HepG2 (cell line): ENCODE results near the gene TMC2. TPM values are rescaled to one million over a fixed set of nuclear protein-coding genes. Genes with fewer than 3 reads are reported as not detected.

ENCODE experiments used
- ATAC-seq: fragments of 200-7000 bp; cut with Tn5 transposase; 3 replicates; pipeline ENCODE4 v1.9.1; 2020; ENCODE audit warnings: mild to moderate bottlenecking, moderate library complexity
- BruUV-seq: library from RNA; stranded (reverse); fragments of 400-500 nt; replicated peaks from 2 replicates; lab custom pipeline; 2021; lab: Mats Ljungman, UMichigan
- CTCF ChIA-PET: fragments of 300-600 bp; formaldehyde crosslinking; extraction: SDS; loops from one replicate; lab custom pipeline; 2021; ENCODE audit warnings: low total read pairs, inconsistent platforms, low intra/inter-chr PET ratio; lab: Yijun Ruan, JAX
- POLR2A ChIA-PET: fragments of 350-600 bp; sonication (Branson Sonifier 250); formaldehyde crosslinking; loops from one replicate; lab custom pipeline; 2020; ENCODE audit warnings: antibody characterized with exemption, inconsistent platforms; lab: Yijun Ruan, JAX
- DNase-seq: peaks from one replicate; pipeline ENCODE4 v3.0.0-alpha.2; 2015; ENCODE audit warnings: low spot score
- FAIRE-seq: peaks from 3 replicates; lab custom pipeline; 2011; peaks lifted over from hg19 to GRCh38; lab: Jason Lieb, UNC
- H2AFZ ChIP-seq: one replicate; pipeline ENCODE4 v1.6.1; 2011; ENCODE audit warnings: low read length, inconsistent platforms
- H3K27ac ChIP-seq: fragments of 300-600 bp; 3 replicates; pipeline ENCODE4 v1.8.0; 2011; ENCODE audit warnings: mixed run types, mild to moderate bottlenecking, mixed read lengths, low read length, inconsistent platforms; ENCODE audit not compliant: insufficient read depth; ENCODE audit errors: extremely low read length
- H3K27me3 ChIP-seq, 2 experiments: fragments of 200-600 bp in 1 of 2; 2 replicates in 1 of 2; 3 replicates in 1 of 2; pipeline versions ENCODE4 v1.6.0 to v1.8.0; 2011; ENCODE audit warnings: low read length in 2 of 2, mild to moderate bottlenecking in 2 of 2, moderate library complexity in 2 of 2, inconsistent platforms in 1 of 2; ENCODE audit not compliant: insufficient read depth in 2 of 2, control insufficient read depth in 1 of 2
- H3K36me3 ChIP-seq, 2 experiments: fragments of 200-600 bp in 1 of 2; replicated peaks in 1 of 2; 2 replicates in 1 of 2; 3 replicates in 1 of 2; pipeline versions ENCODE4 v1.5.1 to v1.8.0; 2011; ENCODE audit warnings: low read length in 2 of 2, inconsistent platforms in 1 of 2; ENCODE audit not compliant: insufficient read depth in 2 of 2, control insufficient read depth in 1 of 2
- H3K4me1 ChIP-seq: 2 replicates; pipeline ENCODE4 v1.5.1; 2012; ENCODE audit warnings: low read length, inconsistent platforms; ENCODE audit not compliant: insufficient read depth
- H3K4me2 ChIP-seq: 2 replicates; pipeline ENCODE4 v1.6.0; 2011; ENCODE audit warnings: low read depth, low read length, inconsistent platforms
- H3K4me3 ChIP-seq, 3 experiments: fragments of 200-600 bp in 1 of 3; sonication (generic), shearing (Covaris generic) in 1 of 3; replicated peaks in 1 of 3; 2 replicates each; pipeline ENCODE4 v1.5.1; 2011 to 2016; ENCODE audit warnings: low read length in 3 of 3, inconsistent platforms in 2 of 3, low read depth in 2 of 3, mild to moderate bottlenecking in 2 of 3, control low read depth in 1 of 3, mixed read lengths in 1 of 3; ENCODE audit not compliant: insufficient read depth in 1 of 3
- H3K79me2 ChIP-seq: one replicate; pipeline ENCODE4 v1.6.1; 2011; ENCODE audit warnings: low read length, inconsistent platforms; ENCODE audit not compliant: insufficient read depth
- H3K9ac ChIP-seq: 2 replicates; pipeline ENCODE4 v1.6.0; 2011; ENCODE audit warnings: mild to moderate bottlenecking, low read depth, low read length, inconsistent platforms; ENCODE audit not compliant: insufficient read depth
- H3K9me3 ChIP-seq: 2 replicates; pipeline ENCODE4 v1.5.1; 2012; ENCODE audit warnings: mild to moderate bottlenecking, low read length
- H4K20me1 ChIP-seq: 2 replicates; pipeline ENCODE4 v1.6.0; 2011; ENCODE audit warnings: inconsistent platforms, mild to moderate bottlenecking, low read length, moderate library complexity; ENCODE audit not compliant: insufficient read depth
- NFYC ChIP-seq: IDR thresholded peaks from 2 replicates; pipeline ENCODE4 v1.6.1; 2016; ENCODE audit warnings: missing genetic modification reagents, missing compliant biosample characterization
- NKX3-1 ChIP-seq: sonication (generic); formaldehyde crosslinking; IDR thresholded peaks from 2 replicates; pipeline ENCODE4 v1.5.0; 2020; ENCODE audit warnings: missing genetic modification reagents
- NONO ChIP-seq, 2 experiments: fragments of 450-650 bp in 1 of 2; sonication (generic) in 1 of 2; formaldehyde crosslinking in 1 of 2; IDR thresholded peaks in 1 of 2; conservative IDR thresholded peaks in 1 of 2; 2 replicates each; pipeline versions ENCODE4 v1.6.1 to v1.8.0; 2017 to 2022; ENCODE audit warnings: mild to moderate bottlenecking in 1 of 2, missing genetic modification reagents in 1 of 2, moderate library complexity in 1 of 2
- SNAPC2 ChIP-seq: sonication (generic); formaldehyde crosslinking; IDR thresholded peaks from 2 replicates; pipeline ENCODE4 v1.8.1; 2022; ENCODE audit warnings: mild to moderate bottlenecking, missing genetic modification reagents
- TEAD3 ChIP-seq: optimal IDR thresholded peaks from 2 replicates; pipeline ENCODE3; 2016; ENCODE audit warnings: borderline replicate concordance
- THRA ChIP-seq: sonication (generic); formaldehyde crosslinking; IDR thresholded peaks from 2 replicates; pipeline ENCODE4 v1.4.0; 2020; ENCODE audit warnings: missing genetic modification reagents, borderline replicate concordance
- ZBTB7A ChIP-seq: sonication (generic); formaldehyde crosslinking; IDR thresholded peaks from 2 replicates; pipeline ENCODE4 v1.8.0; 2022; ENCODE audit warnings: mild to moderate bottlenecking, missing genetic modification reagents
- ZFP90 ChIP-seq: sonication (generic); formaldehyde crosslinking; IDR thresholded peaks from 2 replicates; pipeline ENCODE4 v1.8.0; 2022; ENCODE audit warnings: missing genetic modification reagents, mild to moderate bottlenecking, inconsistent platforms, borderline replicate concordance
- ZKSCAN5 ChIP-seq: sonication (generic); formaldehyde crosslinking; IDR thresholded peaks from 2 replicates; pipeline ENCODE4 v1.5.1; 2020; ENCODE audit warnings: mild to moderate bottlenecking, missing genetic modification reagents
- ZNF354B ChIP-seq: sonication (generic); formaldehyde crosslinking; IDR thresholded peaks from 2 replicates; pipeline ENCODE4 v1.8.0; 2022; ENCODE audit warnings: mild to moderate bottlenecking, missing genetic modification reagents
- ZNF382 ChIP-seq: sonication (generic); formaldehyde crosslinking; IDR thresholded peaks from 2 replicates; pipeline ENCODE4 v1.5.0; 2020; ENCODE audit warnings: missing genetic modification reagents, mild to moderate bottlenecking, borderline replicate concordance
- ZNF431 ChIP-seq: sonication (generic); formaldehyde crosslinking; IDR thresholded peaks from 2 replicates; pipeline ENCODE4 v1.9.0; 2022; ENCODE audit warnings: missing genetic modification reagents, low read depth, mild to moderate bottlenecking, borderline replicate concordance
- ZNF496 ChIP-seq: sonication (generic); formaldehyde crosslinking; IDR thresholded peaks from 2 replicates; pipeline ENCODE4 v1.8.1; 2023; ENCODE audit warnings: mild to moderate bottlenecking, moderate library complexity, missing genetic modification reagents; ENCODE audit not compliant: insufficient replicate concordance
- WGBS: methylation state at CpG from one replicate; pipeline ENCODE4 v1.1.6; 2017; ENCODE audit warnings: low lambda C conversion rate; 5-methylcytosine and 5-hydroxymethylcytosine counted together
- in situ Hi-C: cut with HindIII; loops from 2 replicates; pipeline ENCODE4 v1.10.0; 2017; ENCODE audit warnings: low pct_unique_long_range_greater_than_20kb; ENCODE audit not compliant: extremely low pct_ligation_motif_present
- intact Hi-C: fragments of 100-400 bp; cut with micrococcal nuclease; formaldehyde crosslinking; loops from one replicate; pipeline ENCODE4 v1.10.0; 2022; ENCODE audit not compliant: unreplicated experiment
- polyA plus RNA-seq, 8 experiments: library from polyadenylated mRNA; depleted of rRNA in 3 of 8; stranded (reverse) in 7 of 8; unstranded in 1 of 8; fragments of >200 nt; fragmentation: Illumina TruSeq in 4 of 8; extraction: Trizol in 4 of 8; gene quantifications; 2 replicates each; pipeline versions ENCODE4 v1.2.1 to v1.2.3, GENCODE V29; 2011 to 2016; ENCODE audit warnings: low read depth in 4 of 8, missing spikeins in 1 of 8, mixed read lengths in 1 of 8; ENCODE audit not compliant: insufficient read depth in 1 of 8
- total RNA-seq, 5 experiments: library from RNA; depleted of rRNA; stranded (reverse); fragments of >200 nt; fragmentation: Illumina TruSeq; extraction: Trizol; gene quantifications; 2 replicates each; pipeline ENCODE4 v1.2.3, GENCODE V29; 2016; ENCODE audit warnings: low read depth in 1 of 5
- TF ChIP-seq, protein P1 (sequence below): sonication (generic); formaldehyde crosslinking; IDR thresholded peaks from 2 replicates; pipeline ENCODE4 v1.4.0; 2020; ENCODE audit warnings: missing genetic modification reagents, borderline replicate concordance
- TF ChIP-seq, protein P2 (sequence below): IDR thresholded peaks from 2 replicates; pipeline ENCODE4 v1.6.1; 2016; ENCODE audit warnings: mild to moderate bottlenecking
- TF ChIP-seq, protein P3 (sequence below): sonication (generic); formaldehyde crosslinking; IDR thresholded peaks from 2 replicates; pipeline ENCODE4 v1.4.0; 2020; ENCODE audit warnings: missing genetic modification reagents, borderline replicate concordance
- TF ChIP-seq, protein P4 (sequence below): sonication (generic); formaldehyde crosslinking; conservative IDR thresholded peaks from 2 replicates; pipeline ENCODE4 v1.5.0; 2020; ENCODE audit warnings: missing genetic modification reagents

Gene TMC2
- total and polyA plus RNA-seq, 2 of the 13 experiments (the other 11 are each of a cell fraction or from before 2014, with no cell fraction given) = not detected

GRCh38 chr20:2559279-2559626 lies 22.9 kb downstream of the TMC2 start:
- CTCF ChIA-PET = no interaction called here
- Histone ChIP-seq H4K20me1 (no peaks in the 10 kb centered on the region), H3K27ac (no peak overlapping the region), H3K36me3 (no peaks in the 10 kb centered on the region), H3K4me2 (no peak overlapping the region), H3K4me3 (no peak overlapping the region), H2AFZ (no peak overlapping the region), H3K9me3 (no peaks in the 10 kb centered on the region)
- 10% methylated on average over 3 of the region's 3 CpGs for WGBS
- DNase-seq = no peak
- intact Hi-C loops = no loop called here
- POLR2A ChIA-PET = no interaction called here
- TF ChIP-seq SNAPC2 (CRISPR knock-in tag) = no peak
- TF ChIP-seq ZNF431 (CRISPR knock-in tag) = no peak
- TF ChIP-seq, protein P1, sequence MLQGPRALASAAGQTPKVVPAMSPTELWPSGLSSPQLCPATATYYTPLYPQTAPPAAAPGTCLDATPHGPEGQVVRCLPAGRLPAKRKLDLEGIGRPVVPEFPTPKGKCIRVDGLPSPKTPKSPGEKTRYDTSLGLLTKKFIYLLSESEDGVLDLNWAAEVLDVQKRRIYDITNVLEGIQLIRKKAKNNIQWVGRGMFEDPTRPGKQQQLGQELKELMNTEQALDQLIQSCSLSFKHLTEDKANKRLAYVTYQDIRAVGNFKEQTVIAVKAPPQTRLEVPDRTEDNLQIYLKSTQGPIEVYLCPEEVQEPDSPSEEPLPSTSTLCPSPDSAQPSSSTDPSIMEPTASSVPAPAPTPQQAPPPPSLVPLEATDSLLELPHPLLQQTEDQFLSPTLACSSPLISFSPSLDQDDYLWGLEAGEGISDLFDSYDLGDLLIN (CRISPR knock-in tag) = no peak
- no peak for TF ChIP-seq ZNF382 (CRISPR knock-in tag)
- no peak for TF ChIP-seq TEAD3 (CRISPR knock-in tag)
- TF ChIP-seq ZKSCAN5 (CRISPR knock-in tag) = no peak
- TF ChIP-seq, protein P2, sequence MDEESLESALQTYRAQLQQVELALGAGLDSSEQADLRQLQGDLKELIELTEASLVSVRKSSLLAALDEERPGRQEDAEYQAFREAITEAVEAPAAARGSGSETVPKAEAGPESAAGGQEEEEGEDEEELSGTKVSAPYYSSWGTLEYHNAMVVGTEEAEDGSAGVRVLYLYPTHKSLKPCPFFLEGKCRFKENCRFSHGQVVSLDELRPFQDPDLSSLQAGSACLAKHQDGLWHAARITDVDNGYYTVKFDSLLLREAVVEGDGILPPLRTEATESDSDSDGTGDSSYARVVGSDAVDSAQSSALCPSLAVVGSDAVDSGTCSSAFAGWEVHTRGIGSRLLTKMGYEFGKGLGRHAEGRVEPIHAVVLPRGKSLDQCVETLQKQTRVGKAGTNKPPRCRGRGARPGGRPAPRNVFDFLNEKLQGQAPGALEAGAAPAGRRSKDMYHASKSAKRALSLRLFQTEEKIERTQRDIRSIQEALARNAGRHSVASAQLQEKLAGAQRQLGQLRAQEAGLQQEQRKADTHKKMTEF (CRISPR knock-in tag) = no peak
- no peak for TF ChIP-seq ZFP90
- no peak for TF ChIP-seq NFYC (CRISPR knock-in tag)
- no peak for TF ChIP-seq THRA
- TF ChIP-seq NKX3-1 = no peak
- no peak for TF ChIP-seq ZNF496 (CRISPR knock-in tag)
- TF ChIP-seq, protein P3, sequence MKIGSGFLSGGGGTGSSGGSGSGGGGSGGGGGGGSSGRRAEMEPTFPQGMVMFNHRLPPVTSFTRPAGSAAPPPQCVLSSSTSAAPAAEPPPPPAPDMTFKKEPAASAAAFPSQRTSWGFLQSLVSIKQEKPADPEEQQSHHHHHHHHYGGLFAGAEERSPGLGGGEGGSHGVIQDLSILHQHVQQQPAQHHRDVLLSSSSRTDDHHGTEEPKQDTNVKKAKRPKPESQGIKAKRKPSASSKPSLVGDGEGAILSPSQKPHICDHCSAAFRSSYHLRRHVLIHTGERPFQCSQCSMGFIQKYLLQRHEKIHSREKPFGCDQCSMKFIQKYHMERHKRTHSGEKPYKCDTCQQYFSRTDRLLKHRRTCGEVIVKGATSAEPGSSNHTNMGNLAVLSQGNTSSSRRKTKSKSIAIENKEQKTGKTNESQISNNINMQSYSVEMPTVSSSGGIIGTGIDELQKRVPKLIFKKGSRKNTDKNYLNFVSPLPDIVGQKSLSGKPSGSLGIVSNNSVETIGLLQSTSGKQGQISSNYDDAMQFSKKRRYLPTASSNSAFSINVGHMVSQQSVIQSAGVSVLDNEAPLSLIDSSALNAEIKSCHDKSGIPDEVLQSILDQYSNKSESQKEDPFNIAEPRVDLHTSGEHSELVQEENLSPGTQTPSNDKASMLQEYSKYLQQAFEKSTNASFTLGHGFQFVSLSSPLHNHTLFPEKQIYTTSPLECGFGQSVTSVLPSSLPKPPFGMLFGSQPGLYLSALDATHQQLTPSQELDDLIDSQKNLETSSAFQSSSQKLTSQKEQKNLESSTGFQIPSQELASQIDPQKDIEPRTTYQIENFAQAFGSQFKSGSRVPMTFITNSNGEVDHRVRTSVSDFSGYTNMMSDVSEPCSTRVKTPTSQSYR = no peak
- no peak for TF ChIP-seq ZBTB7A (CRISPR knock-in tag)
- no peak for TF ChIP-seq ZNF354B
- TF ChIP-seq, protein P4, sequence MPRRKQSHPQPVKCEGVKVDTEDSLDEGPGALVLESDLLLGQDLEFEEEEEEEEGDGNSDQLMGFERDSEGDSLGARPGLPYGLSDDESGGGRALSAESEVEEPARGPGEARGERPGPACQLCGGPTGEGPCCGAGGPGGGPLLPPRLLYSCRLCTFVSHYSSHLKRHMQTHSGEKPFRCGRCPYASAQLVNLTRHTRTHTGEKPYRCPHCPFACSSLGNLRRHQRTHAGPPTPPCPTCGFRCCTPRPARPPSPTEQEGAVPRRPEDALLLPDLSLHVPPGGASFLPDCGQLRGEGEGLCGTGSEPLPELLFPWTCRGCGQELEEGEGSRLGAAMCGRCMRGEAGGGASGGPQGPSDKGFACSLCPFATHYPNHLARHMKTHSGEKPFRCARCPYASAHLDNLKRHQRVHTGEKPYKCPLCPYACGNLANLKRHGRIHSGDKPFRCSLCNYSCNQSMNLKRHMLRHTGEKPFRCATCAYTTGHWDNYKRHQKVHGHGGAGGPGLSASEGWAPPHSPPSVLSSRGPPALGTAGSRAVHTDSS (CRISPR knock-in tag) = no peak
- TF ChIP-seq NONO (IDR thresholded peaks at IDR 0.05) = no peak
- TF ChIP-seq NONO (CRISPR knock-in tag; conservative IDR thresholded peaks at IDR 0.05) = no peak
- TF ChIP-seq, all 625 proteins: peak for 0
- ATAC-seq (no peak), FAIRE-seq (no peak)
- peaks cover 7 to 45% of the 10 kb centered on the region in 2 experiments; a peak in 4 of 5 replicates for H3K27me3 ChIP-seq
- H3K79me2 ChIP-seq = no peaks in the 10 kb centered on the region
- H3K4me1 ChIP-seq = no peaks in the 10 kb centered on the region
- in situ Hi-C loops = no loop called here
- BruUV-seq = no TSS peak
- H3K9ac ChIP-seq = no peak overlapping the region
